ENCODE results near the gene BAIAP2L2.
"Not testable (repeated sequence)": the region's sequence is repeated elsewhere in the genome, so short reads cannot be mapped to it uniquely, and the experiment has no call there.

BAIAP2L2 gene

GRCh38 chr22:38110008-38110862 lies at the start of gene BAIAP2L2:
BAIAP2L2 (minus strand) TSS chr22:38110684; CDS start chr22:38110525, 159 bp downstream.
- no peak for DNase-seq

GRCh38 chr22:38155703-38156102 lies 45.2 kb upstream of the BAIAP2L2 start:
- no peak for DNase-seq

GRCh38 chr22:38154563-38154915 lies 44.1 kb upstream of the BAIAP2L2 start:
- not testable (repeated sequence) for DNase-seq

- no peak for DNase-seq
Measured at GRCh38 chr22:38153821-38154562, 43.5 kb upstream of the BAIAP2L2 start.

- DNase-seq: no peak
Measured at GRCh38 chr22:38151126-38151500, 40.6 kb upstream of the BAIAP2L2 start.

- no peak for DNase-seq
Measured at GRCh38 chr22:38148245-38148644, 37.8 kb upstream of the BAIAP2L2 start.

- DNase-seq: not testable (repeated sequence)
Measured at GRCh38 chr22:38146166-38146565, 35.7 kb upstream of the BAIAP2L2 start.

GRCh38 chr22:38144025-38144405 lies 33.5 kb upstream of the BAIAP2L2 start:
- no peak for DNase-seq

GRCh38 chr22:38142606-38143005 lies 32.1 kb upstream of the BAIAP2L2 start:
- no peak for DNase-seq

GRCh38 chr22:38141217-38141973 lies 30.9 kb upstream of the BAIAP2L2 start:
- no peak for DNase-seq

- no peak for DNase-seq
Measured at GRCh38 chr22:38139901-38140300, 29.4 kb upstream of the BAIAP2L2 start.

GRCh38 chr22:38138961-38139360 lies 28.5 kb upstream of the BAIAP2L2 start:
- no peak for DNase-seq

GRCh38 chr22:38137876-38138687 lies 27.6 kb upstream of the BAIAP2L2 start:
- no peak for DNase-seq

GRCh38 chr22:38136607-38137006 lies 26.1 kb upstream of the BAIAP2L2 start:
- DNase-seq: no peak

- no peak for DNase-seq
Measured at GRCh38 chr22:38135133-38135706, 24.7 kb upstream of the BAIAP2L2 start.

GRCh38 chr22:38133331-38133730 lies 22.8 kb upstream of the BAIAP2L2 start:
- DNase-seq: no peak

- DNase-seq: no peak
Measured at GRCh38 chr22:38132794-38133193, 22.3 kb upstream of the BAIAP2L2 start.

GRCh38 chr22:38132136-38132535 lies 21.7 kb upstream of the BAIAP2L2 start:
- no peak for DNase-seq

- DNase-seq: no peak
Measured at GRCh38 chr22:38131399-38131798, 20.9 kb upstream of the BAIAP2L2 start.

- no peak for DNase-seq
Measured at GRCh38 chr22:38129856-38130255, 19.4 kb upstream of the BAIAP2L2 start.

GRCh38 chr22:38129021-38129420 lies 18.5 kb upstream of the BAIAP2L2 start:
- DNase-seq: no peak

- DNase-seq: no peak
Measured at GRCh38 chr22:38127869-38128268, 17.4 kb upstream of the BAIAP2L2 start.

Data from C1 segment of cervical spinal cord (tissue), 14 donors.